Erythroblast (primary cell): Measurements from ENCODE around the gene BEND6.

Source experiments
- GATA1 ChIP-seq: IDR thresholded peaks from 2 replicates; pipeline ENCODE4 v1.6.1; 2011; ENCODE audit warnings: low read depth, mild to moderate bottlenecking, control low read depth, low read length, moderate library complexity
- POLR2A ChIP-seq: IDR thresholded peaks from 2 replicates; pipeline ENCODE4 v1.6.1; 2011; ENCODE audit warnings: mild to moderate bottlenecking, low read length

DNA sequence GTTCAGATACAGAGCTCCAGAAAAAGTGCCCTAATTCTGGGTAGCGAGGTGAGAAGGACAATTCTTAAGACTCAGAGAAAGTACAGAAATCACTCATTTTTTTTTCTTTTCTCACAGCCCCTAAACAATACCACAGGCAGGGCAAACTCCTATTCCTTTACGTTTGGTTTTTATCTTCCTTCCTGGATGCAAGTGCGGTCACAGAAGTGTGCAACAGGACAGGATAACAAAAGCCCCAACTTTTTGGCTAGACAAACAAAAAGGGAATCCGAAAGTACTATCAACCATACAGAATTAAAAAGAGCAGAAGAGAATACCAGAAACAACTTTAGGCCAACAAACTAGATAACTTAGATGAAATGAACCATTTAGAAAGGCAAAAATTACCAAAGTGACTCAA lies 18.4 kb upstream of the BEND6 start:
- TF ChIP-seq POLR2A (no peak), GATA1 (no peak)
